HG03159 (cell line): ENCODE data around the gene RMDN2.
A peak's percentile ranks its signal among the peaks of the same experiment; 100 is the strongest.
"Not testable (repeated sequence)": the region's sequence is repeated elsewhere in the genome, so short reads cannot be mapped to it uniquely, and the experiment has no call there.

Experiments used
- ATAC-seq: cut with Tn5 transposase; IDR thresholded peaks from one replicate; pipeline ENCODE4 v1.9.1; 2021; ENCODE audit warnings: mild to moderate bottlenecking, moderate library complexity; ENCODE audit not compliant: unreplicated experiment

Gene RMDN2

GRCh38 chr2:37928377-37928776 is 3.3 kb downstream of the RMDN2 start:
- ATAC-seq: no peak

- ATAC-seq: not testable (repeated sequence)
Observed at GRCh38 chr2:37930392-37930791, 5.3 kb downstream of the RMDN2 start.

GRCh38 chr2:37932873-37933272 is 7.8 kb downstream of the RMDN2 start:
- ATAC-seq: not testable (repeated sequence)

GRCh38 chr2:37934591-37935513 is 9.8 kb downstream of the RMDN2 start:
- peak; percentile 88 for ATAC-seq

GRCh38 chr2:37937568-37937967 is 12.5 kb downstream of the RMDN2 start:
- ATAC-seq: not testable (repeated sequence)

- ATAC-seq: not testable (repeated sequence)
Observed at GRCh38 chr2:37941267-37941666, 16.2 kb downstream of the RMDN2 start.

- no peak for ATAC-seq
Observed at GRCh38 chr2:37944268-37944667, 19.2 kb downstream of the RMDN2 start.

GRCh38 chr2:37947306-37947705 is 22.2 kb downstream of the RMDN2 start:
- ATAC-seq: no peak

GRCh38 chr2:37962018-37962739 is 37.1 kb downstream of the RMDN2 start:
- not testable (repeated sequence) for ATAC-seq

GRCh38 chr2:37962740-37963121 is 37.6 kb downstream of the RMDN2 start:
- ATAC-seq: not testable (repeated sequence)

GRCh38 chr2:37963901-37964300 is 38.8 kb downstream of the RMDN2 start:
- not testable (repeated sequence) for ATAC-seq

GRCh38 chr2:37966326-37966725 is 41.2 kb downstream of the RMDN2 start:
- no peak for ATAC-seq

GRCh38 chr2:37969731-37970130 is 44.6 kb downstream of the RMDN2 start:
- no peak for ATAC-seq

GRCh38 chr2:37971971-37972370 is 46.9 kb downstream of the RMDN2 start:
- no peak for ATAC-seq

- ATAC-seq: no peak
Observed at GRCh38 chr2:37973615-37974353, 48.7 kb downstream of the RMDN2 start.

GRCh38 chr2:37975808-37976207 is 50.7 kb downstream of the RMDN2 start:
- ATAC-seq: no peak

GRCh38 chr2:37976411-37976810 is 51.3 kb downstream of the RMDN2 start:
- no peak for ATAC-seq

GRCh38 chr2:37982147-37982582 is 57.1 kb downstream of the RMDN2 start:
- ATAC-seq: no peak

GRCh38 chr2:37982847-37983246 is 57.8 kb downstream of the RMDN2 start:
- no peak for ATAC-seq

GRCh38 chr2:37983719-37984118 is 58.6 kb downstream of the RMDN2 start:
- no peak for ATAC-seq

GRCh38 chr2:37984176-37984575 is 59.1 kb downstream of the RMDN2 start:
- ATAC-seq: no peak
